GM12878 (cell line): ENCODE data around the gene DRD2. TPM values are rescaled to one million over a fixed set of nuclear protein-coding genes. Genes with fewer than 3 reads are reported as not detected.

Experiments used
- ATAC-seq: fragments of 200-7000 bp; cut with Tn5 transposase; 3 replicates; pipeline ENCODE4 v1.9.1; 2020; ENCODE audit warnings: mild to moderate bottlenecking, moderate library complexity
- BruUV-seq: library from RNA; stranded (reverse); fragments of 400-500 nt; replicated peaks from 2 replicates; lab custom pipeline; 2021; lab: Mats Ljungman, UMichigan
- CTCF ChIA-PET: fragments of 300-600 bp; sonication (Branson Sonifier 250); formaldehyde crosslinking; extraction: SDS; loops from one replicate; lab custom pipeline; 2021; ENCODE audit warnings: inconsistent platforms; lab: Yijun Ruan, JAX
- POLR2A ChIA-PET: fragments of 350-600 bp; formaldehyde crosslinking; extraction: SDS; loops from one replicate; lab custom pipeline; 2021; ENCODE audit warnings: inconsistent platforms; lab: Charles Lee
- RAD21 ChIA-PET: fragments of 300-600 bp; sonication (Branson Sonifier 250); formaldehyde crosslinking; loops from one replicate; lab custom pipeline; 2023; ENCODE audit warnings: antibody characterized with exemption; ENCODE audit not compliant: unreplicated experiment; lab: Charles Lee
- SMC1A ChIA-PET: fragments of 300-600 bp; sonication (Branson Sonifier 250); formaldehyde crosslinking; loops from one replicate; lab custom pipeline; 2023; ENCODE audit not compliant: unreplicated experiment, uncharacterized antibody; lab: Charles Lee
- DNase-seq: peaks from one replicate; pipeline ENCODE4 v3.0.0-alpha.2; 2011; ENCODE audit warnings: low read depth, low spot score
- FAIRE-seq: peaks from 3 replicates; lab custom pipeline; 2011; peaks lifted over from hg19 to GRCh38; lab: Jason Lieb, UNC
- H2AFZ ChIP-seq: 2 replicates; pipeline ENCODE4 v1.6.0; 2011; ENCODE audit warnings: low read depth, low read length, control low read depth; ENCODE audit not compliant: control insufficient read depth
- H3K27ac ChIP-seq: 2 replicates; pipeline ENCODE4 v1.5.1; 2011; ENCODE audit warnings: control low read depth; ENCODE audit not compliant: control insufficient read depth, insufficient read depth
- H3K27me3 ChIP-seq, 2 experiments: replicated peaks in 1 of 2; 2 replicates each; pipeline versions ENCODE4 v1.6.0 to v1.6.1; 2011; ENCODE audit warnings: low read length in 1 of 2; ENCODE audit not compliant: control insufficient read depth in 2 of 2, insufficient read depth in 2 of 2
- H3K36me3 ChIP-seq, 2 experiments: 2 replicates each; pipeline ENCODE4 v1.5.1; 2011; ENCODE audit warnings: low read length in 1 of 2; ENCODE audit not compliant: control insufficient read depth in 2 of 2, insufficient read depth in 2 of 2
- H3K4me1 ChIP-seq: 2 replicates; pipeline ENCODE4 v1.6.1; 2011; ENCODE audit warnings: mild to moderate bottlenecking, low read length, moderate library complexity, mixed read lengths; ENCODE audit not compliant: control insufficient read depth, insufficient read depth
- H3K4me2 ChIP-seq: 2 replicates; pipeline ENCODE4 v1.6.0; 2011; ENCODE audit warnings: control low read depth; ENCODE audit not compliant: control insufficient read depth, insufficient read depth
- H3K4me3 ChIP-seq: fragments of 200-600 bp; sonication (generic); 2 replicates; pipeline ENCODE4 v1.5.1; 2016
- H3K79me2 ChIP-seq: 2 replicates; pipeline ENCODE4 v1.6.0; 2011; ENCODE audit warnings: low read length; ENCODE audit not compliant: control insufficient read depth, insufficient read depth
- H3K9ac ChIP-seq: 2 replicates; pipeline ENCODE4 v1.8.0; 2011; ENCODE audit warnings: low read length, control low read depth, mixed read lengths; ENCODE audit not compliant: control insufficient read depth, insufficient read depth
- H3K9me3 ChIP-seq: replicated peaks from 3 replicates; pipeline ENCODE4 v1.5.1; 2011; ENCODE audit warnings: mild to moderate bottlenecking, low read length; ENCODE audit not compliant: control insufficient read depth, insufficient read depth
- H4K20me1 ChIP-seq: 2 replicates; pipeline ENCODE4 v1.6.0; 2011; ENCODE audit not compliant: control insufficient read depth, insufficient read depth
- ATF2 ChIP-seq: IDR thresholded peaks from 2 replicates; pipeline ENCODE4 v1.6.1; 2012; ENCODE audit warnings: low read length, inconsistent platforms
- HDAC6 ChIP-seq: fragments of 200-600 bp; sonication (generic); IDR thresholded peaks from one replicate; pipeline ENCODE4 v1.8.0; 2017; ENCODE audit warnings: antibody characterized with exemption; ENCODE audit not compliant: unreplicated experiment
- JUND ChIP-seq: IDR thresholded peaks from 2 replicates; pipeline ENCODE4 v1.6.1; 2012; ENCODE audit warnings: low read depth, mild to moderate bottlenecking, low read length, improper control_type of control experiment, moderate library complexity
- MTA3 ChIP-seq: IDR thresholded peaks from 2 replicates; pipeline ENCODE4 v1.6.1; 2012; ENCODE audit warnings: low read length, inconsistent platforms, borderline replicate concordance
- NFXL1 ChIP-seq: fragments of 450-650 bp; IDR thresholded peaks from 2 replicates; pipeline ENCODE4 v1.6.1; 2017; ENCODE audit warnings: antibody characterized with exemption, mild to moderate bottlenecking, borderline replicate concordance
- PML ChIP-seq: IDR thresholded peaks from 2 replicates; pipeline ENCODE4 v1.6.1; 2012; ENCODE audit warnings: low read length, inconsistent platforms
- POU2F2 ChIP-seq: IDR thresholded peaks from 3 replicates; pipeline ENCODE4 v1.6.1; 2011; ENCODE audit warnings: low read depth, mild to moderate bottlenecking, low read length, borderline replicate concordance
- RAD51 ChIP-seq: fragments of 450-650 bp; IDR thresholded peaks from 2 replicates; pipeline ENCODE4 v1.6.1; 2016; ENCODE audit warnings: moderate library complexity, mild to moderate bottlenecking, inconsistent platforms
- RELA ChIP-seq: fragments of 450-650 bp; IDR thresholded peaks from 2 replicates; pipeline ENCODE4 v1.8.0; 2014; ENCODE audit warnings: borderline replicate concordance; ENCODE audit not compliant: partially characterized antibody
- SIN3A ChIP-seq: IDR thresholded peaks from 2 replicates; pipeline ENCODE4 v1.6.1; 2012; ENCODE audit warnings: low read depth, low read length, improper control_type of control experiment
- SIX5 ChIP-seq: IDR thresholded peaks from 2 replicates; pipeline ENCODE4 v1.6.1; 2011; ENCODE audit warnings: mild to moderate bottlenecking, low read depth, low read length, moderate library complexity; ENCODE audit not compliant: severe bottlenecking
- SRF ChIP-seq, 2 experiments: IDR thresholded peaks; 2 replicates each; pipeline ENCODE4 v1.6.1; 2011; ENCODE audit warnings: low read depth in 2 of 2, low read length in 2 of 2, mild to moderate bottlenecking in 1 of 2, moderate library complexity in 1 of 2
- STAT3 ChIP-seq: IDR thresholded peaks from 2 replicates; pipeline ENCODE4 v1.6.1; 2011; ENCODE audit warnings: low read depth, low read length, improper control_type of control experiment
- ZNF24 ChIP-seq: fragments of 450-650 bp; IDR thresholded peaks from 2 replicates; pipeline ENCODE4 v1.6.1; 2017; ENCODE audit warnings: antibody characterized with exemption, mild to moderate bottlenecking
- ZNF274 ChIP-seq: IDR thresholded peaks from one replicate; pipeline ENCODE4 v1.8.0; 2011; ENCODE audit not compliant: insufficient read length, insufficient read depth
- ZNF592 ChIP-seq: fragments of 450-650 bp; IDR thresholded peaks from 2 replicates; pipeline ENCODE4 v1.6.1; 2017; ENCODE audit warnings: mild to moderate bottlenecking, moderate library complexity
- ZNF687 ChIP-seq: fragments of 450-650 bp; IDR thresholded peaks from 2 replicates; pipeline ENCODE4 v1.6.1; 2017; ENCODE audit warnings: mild to moderate bottlenecking, moderate library complexity
- WGBS: methylation state at CpG from one replicate; pipeline ENCODE4 v1.1.6; 2016; ENCODE audit warnings: low lambda C conversion rate; ENCODE audit not compliant: insufficient replicate concordance, insufficient coverage; ENCODE audit errors: missing lambda C conversion rate; 5-methylcytosine and 5-hydroxymethylcytosine counted together
- in situ Hi-C: fragments of 300-500 bp; cut with MboI; formaldehyde crosslinking; loops from 9 replicates; pipeline ENCODE4 v1.14.3; 2018; ENCODE audit warnings: mixed read lengths
- intact Hi-C: fragments of 100-400 bp; cut with micrococcal nuclease; formaldehyde crosslinking; loops from one replicate; pipeline ENCODE4 v1.14.2; 2022; ENCODE audit not compliant: unreplicated experiment
- polyA plus RNA-seq, 11 experiments: library from polyadenylated mRNA; depleted of rRNA in 4 of 11; unstranded in 6 of 11; stranded (reverse) in 5 of 11; fragments of >200 nt; fragmentation: Nextera tagmentation in 4 of 11; fragmentation: Illumina TruSeq in 1 of 11; extraction: Ambion mirVana in 4 of 11; extraction: Trizol in 1 of 11; gene quantifications; 1 replicate in 1 of 11; 2 replicates in 10 of 11; pipeline versions ENCODE4 v1.2.1 to v1.2.3, GENCODE V29; 2011 to 2016; ENCODE audit warnings: inconsistent platforms in 2 of 11, missing spikeins in 2 of 11, low read depth in 1 of 11
- total RNA-seq, 4 experiments: library from RNA; depleted of rRNA in 3 of 4; stranded (reverse); fragments of >200 nt in 3 of 4; fragmentation: Illumina TruSeq in 1 of 4; extraction: Trizol in 1 of 4; gene quantifications; 2 replicates each; pipeline versions ENCODE4 v1.2.1 to v1.2.3, GENCODE V29; 2013 to 2021

DRD2 gene
- total and polyA plus RNA-seq, 10 of the 15 experiments (the other 5 are each of a cell fraction or from before 2014, with no cell fraction given), result not detected

- ChIA-PET CTCF (no interaction called here), SMC1A (no interaction called here), POLR2A (no interaction called here)
- TF ChIP-seq ZNF687 (no peak), HDAC6 (no peak), STAT3 (no peak), RAD51 (no peak), NFXL1 (no peak), JUND (no peak), MTA3 (no peak), SIX5 (no peak), SRF (IDR thresholded peaks at IDR 0.05; ENCODE audit: low read depth in 2 of 2, low read length in 2 of 2) (no peak), ZNF274 (no peak), PML (no peak), SIN3A (no peak), POU2F2 (no peak), ATF2 (no peak), ZNF24 (no peak), ZNF592 (no peak), RELA (no peak)
Measured at GRCh38 chr11:113397821-113398220, 77.4 kb downstream of the DRD2 start.

More at GRCh38 chr11:113397821-113398220, 77.4 kb downstream of the DRD2 start:
- in situ Hi-C loops, result no loop called here
- no peak overlapping the region for H3K9ac ChIP-seq
- no peaks in the 10 kb centered on the region for H3K36me3 ChIP-seq
- H3K27ac ChIP-seq, result no peak overlapping the region
- WGBS, result 53% methylated on average over 4 of the region's 4 CpGs
- no peaks in the 10 kb centered on the region for H4K20me1 ChIP-seq
- H2AFZ ChIP-seq, result no peak overlapping the region
- H3K4me2 ChIP-seq, result no peak overlapping the region
- H3K4me3 ChIP-seq, result no peak overlapping the region
- ATAC-seq (no peak), FAIRE-seq (no peak), DNase-seq (no peak)
- no peaks in the 10 kb centered on the region for H3K4me1 ChIP-seq
- H3K9me3 ChIP-seq, result no peaks in the 10 kb centered on the region
- peaks cover 0 to 2% of the 10 kb centered on the region in 2 experiments; a peak in 2 of 4 replicates for H3K27me3 ChIP-seq
- RAD21 ChIA-PET, result no interaction called here
- intact Hi-C loops, result no loop called here
- no TSS peak for BruUV-seq
- no peaks in the 10 kb centered on the region for H3K79me2 ChIP-seq
